CD4-positive, alpha-beta T cell treated with Interleukin-15 for 1 hour (primary cell): ENCODE results near the gene SRC.

ENCODE experiments used
- DNase-seq: peaks from one replicate; pipeline ENCODE4 v3.0.0-alpha.2; 2020

The SRC gene

GRCh38 chr20:37416100-37416847, 70.3 kb downstream of the SRC start:
- DNase-seq: no peak

- no peak for DNase-seq
Observed at GRCh38 chr20:37416848-37417616, 71.1 kb downstream of the SRC start.

GRCh38 chr20:37417617-37418467, 71.9 kb downstream of the SRC start:
- no peak for DNase-seq

GRCh38 chr20:37418591-37419109, 72.7 kb downstream of the SRC start:
- DNase-seq: no peak

- DNase-seq: no peak
Observed at GRCh38 chr20:37419307-37419706, 73.4 kb downstream of the SRC start.

- DNase-seq: no peak
Observed at GRCh38 chr20:37419774-37420542, 74.0 kb downstream of the SRC start.

- no peak for DNase-seq
Observed at GRCh38 chr20:37420610-37421009, 74.7 kb downstream of the SRC start.

GRCh38 chr20:37421060-37421905, 75.3 kb downstream of the SRC start:
- DNase-seq: no peak

GRCh38 chr20:37421988-37422387, 76.0 kb downstream of the SRC start:
- DNase-seq: no peak

GRCh38 chr20:37422791-37423286, 76.9 kb downstream of the SRC start:
- no peak for DNase-seq

- no peak for DNase-seq
Observed at GRCh38 chr20:37423545-37423944, 77.6 kb downstream of the SRC start.

- no peak for DNase-seq
Observed at GRCh38 chr20:37424062-37424851, 78.3 kb downstream of the SRC start.

- no peak for DNase-seq
Observed at GRCh38 chr20:37425103-37425625, 79.2 kb downstream of the SRC start.

- DNase-seq: no peak
Observed at GRCh38 chr20:37426106-37426505, 80.2 kb downstream of the SRC start.

GRCh38 chr20:37426978-37427377, 81.0 kb downstream of the SRC start:
- DNase-seq: no peak

GRCh38 chr20:37430044-37430443, 84.1 kb downstream of the SRC start:
- DNase-seq: no peak

- no peak for DNase-seq
Observed at GRCh38 chr20:37430778-37431460, 85.0 kb downstream of the SRC start.

- DNase-seq: no peak
Observed at GRCh38 chr20:37431786-37432185, 85.8 kb downstream of the SRC start.

- no peak for DNase-seq
Observed at GRCh38 chr20:37432606-37433005, 86.7 kb downstream of the SRC start.
